NB4 (cell line): ENCODE measurements around the gene INPP5D.

ENCODE experiments used
- CTCF ChIP-seq: IDR thresholded peaks from one replicate; pipeline ENCODE4 v1.5.1; 2012; ENCODE audit warnings: low read depth, low read length
- POLR2A ChIP-seq: IDR thresholded peaks from 2 replicates; pipeline ENCODE4 v1.6.1; 2011; ENCODE audit warnings: mild to moderate bottlenecking; ENCODE audit not compliant: insufficient read length; ENCODE audit errors: extremely low read depth

GRCh38 chr2:233112776-233113452, 52.8 kb downstream of the INPP5D start:
- TF ChIP-seq CTCF, result no peak
- no peak for TF ChIP-seq POLR2A
